WTC11 (cell line): ENCODE data around the gene SLC11A1. TPM values are rescaled to one million over a fixed set of nuclear protein-coding genes. Genes with fewer than 3 reads are reported as not detected.

ENCODE experiments used
- ELF4 ChIP-seq: sonication (generic); formaldehyde crosslinking; IDR thresholded peaks from 2 replicates; pipeline ENCODE4 v1.8.1; 2022; ENCODE audit warnings: low read depth, mild to moderate bottlenecking, moderate library complexity, missing genetic modification reagents
- MYBL2 ChIP-seq: sonication (generic); formaldehyde crosslinking; IDR thresholded peaks from 2 replicates; pipeline ENCODE4 v1.8.1; 2023; ENCODE audit warnings: mild to moderate bottlenecking, moderate library complexity, missing genetic modification reagents
- NFE2L1 ChIP-seq: sonication (generic); formaldehyde crosslinking; IDR thresholded peaks from 2 replicates; pipeline ENCODE4 v1.8.1; 2023; ENCODE audit warnings: missing genetic modification reagents
- ZBTB21 ChIP-seq: sonication (generic); formaldehyde crosslinking; IDR thresholded peaks from 2 replicates; pipeline ENCODE4 v1.8.1; 2023; ENCODE audit warnings: mild to moderate bottlenecking, missing genetic modification reagents, borderline replicate concordance
- ZNF423 ChIP-seq: fragments of 250-450 bp; sonication (Bioruptor Pico); IDR thresholded peaks from 2 replicates; pipeline ENCODE4 v2.1.2; 2022; ENCODE audit warnings: mild to moderate bottlenecking, moderate library complexity
- total RNA-seq: library from RNA; stranded (reverse); gene quantifications from 3 replicates; pipeline ENCODE4 v1.2.3, GENCODE V29; 2021
- TF ChIP-seq, protein P1 (sequence below): sonication (generic); formaldehyde crosslinking; IDR thresholded peaks from 2 replicates; pipeline ENCODE4 v1.8.0; 2023; ENCODE audit warnings: mild to moderate bottlenecking, missing genetic modification reagents
- TF ChIP-seq, protein P2 (sequence below): sonication (generic); formaldehyde crosslinking; IDR thresholded peaks from 2 replicates; pipeline ENCODE4 v1.8.1; 2023; ENCODE audit warnings: mild to moderate bottlenecking, missing genetic modification reagents, moderate library complexity
- TF ChIP-seq, protein P3 (sequence below): sonication (generic); formaldehyde crosslinking; IDR thresholded peaks from 2 replicates; pipeline ENCODE4 v1.8.1; 2023; ENCODE audit warnings: mild to moderate bottlenecking, missing genetic modification reagents
- TF ChIP-seq, protein P4 (sequence below): sonication (generic); formaldehyde crosslinking; IDR thresholded peaks from 2 replicates; pipeline ENCODE4 v1.8.0; 2023; ENCODE audit warnings: missing genetic modification reagents, mild to moderate bottlenecking, borderline replicate concordance
- TF ChIP-seq, protein P5 (sequence below): sonication (generic); formaldehyde crosslinking; IDR thresholded peaks from 2 replicates; pipeline ENCODE4 v1.8.1; 2022; ENCODE audit warnings: low read depth, mild to moderate bottlenecking, moderate library complexity, missing genetic modification reagents, borderline replicate concordance
- TF ChIP-seq, protein P6 (sequence below): sonication (generic); formaldehyde crosslinking; conservative IDR thresholded peaks from 2 replicates; pipeline ENCODE4 v1.8.1; 2023; ENCODE audit warnings: mild to moderate bottlenecking, low read depth, missing genetic modification reagents, moderate library complexity
- TF ChIP-seq, protein P7 (sequence below): sonication (generic); formaldehyde crosslinking; IDR thresholded peaks from 2 replicates; pipeline ENCODE4 v1.8.1; 2022; ENCODE audit warnings: missing genetic modification reagents, borderline replicate concordance
- TF ChIP-seq, protein P8 (sequence below): sonication (generic); formaldehyde crosslinking; IDR thresholded peaks from 2 replicates; pipeline ENCODE4 v1.8.1; 2023; ENCODE audit warnings: mild to moderate bottlenecking, moderate library complexity, missing genetic modification reagents
- TF ChIP-seq, protein P9 (sequence below): sonication (generic); formaldehyde crosslinking; IDR thresholded peaks from 2 replicates; pipeline ENCODE4 v1.8.1; 2022; ENCODE audit warnings: mild to moderate bottlenecking, moderate library complexity, missing genetic modification reagents
- TF ChIP-seq, protein P10 (sequence below): sonication (generic); formaldehyde crosslinking; IDR thresholded peaks from 2 replicates; pipeline ENCODE4 v1.8.0; 2022; ENCODE audit warnings: mild to moderate bottlenecking, missing genetic modification reagents

The SLC11A1 gene
- total RNA-seq, 1 experiment from 2014 or later = 0.31 TPM

DNA sequence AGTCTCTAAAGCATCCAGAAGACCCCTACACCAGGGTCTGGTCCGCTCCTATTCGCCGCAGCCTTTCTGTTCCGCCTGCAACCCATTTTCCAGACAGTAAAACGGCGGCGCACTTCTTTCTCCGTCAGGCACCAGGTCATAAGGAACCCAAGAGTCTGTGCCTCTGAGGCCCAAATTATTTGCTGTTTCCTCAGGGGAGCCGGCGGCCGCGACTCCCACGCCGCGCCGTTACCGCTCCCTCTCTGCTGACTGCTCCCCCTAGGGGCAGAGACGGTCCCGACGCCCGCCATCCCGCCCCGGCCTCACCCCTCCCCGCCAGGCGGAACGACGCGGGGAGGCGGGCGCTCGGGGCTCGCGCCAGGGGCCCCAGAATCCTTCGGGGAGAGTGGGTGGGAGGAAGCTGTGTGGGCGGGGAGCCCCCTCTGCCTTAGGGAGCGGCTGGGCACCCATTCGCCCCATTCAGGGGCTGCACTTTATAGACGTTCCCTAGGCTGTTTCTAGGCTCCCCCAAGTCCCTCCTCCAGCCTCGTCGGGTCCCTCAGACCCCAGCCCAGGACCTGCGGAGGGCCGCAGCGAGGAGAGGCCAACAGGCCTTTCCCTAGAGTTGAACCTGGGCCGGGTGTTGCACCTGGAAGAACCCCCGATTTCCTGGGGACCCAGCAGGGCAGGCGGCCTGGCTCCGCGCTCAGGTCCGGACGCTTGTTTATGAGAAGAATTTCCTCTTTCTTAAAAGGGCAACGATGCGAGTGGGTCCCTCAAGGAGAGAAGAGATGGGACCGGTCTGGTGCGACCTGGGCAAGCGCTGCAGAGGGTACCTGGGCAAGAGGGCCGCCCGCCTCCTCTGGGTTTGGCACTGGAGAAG lies 14.0 kb downstream of the SLC11A1 start (continued):
- TF ChIP-seq, protein P1, sequence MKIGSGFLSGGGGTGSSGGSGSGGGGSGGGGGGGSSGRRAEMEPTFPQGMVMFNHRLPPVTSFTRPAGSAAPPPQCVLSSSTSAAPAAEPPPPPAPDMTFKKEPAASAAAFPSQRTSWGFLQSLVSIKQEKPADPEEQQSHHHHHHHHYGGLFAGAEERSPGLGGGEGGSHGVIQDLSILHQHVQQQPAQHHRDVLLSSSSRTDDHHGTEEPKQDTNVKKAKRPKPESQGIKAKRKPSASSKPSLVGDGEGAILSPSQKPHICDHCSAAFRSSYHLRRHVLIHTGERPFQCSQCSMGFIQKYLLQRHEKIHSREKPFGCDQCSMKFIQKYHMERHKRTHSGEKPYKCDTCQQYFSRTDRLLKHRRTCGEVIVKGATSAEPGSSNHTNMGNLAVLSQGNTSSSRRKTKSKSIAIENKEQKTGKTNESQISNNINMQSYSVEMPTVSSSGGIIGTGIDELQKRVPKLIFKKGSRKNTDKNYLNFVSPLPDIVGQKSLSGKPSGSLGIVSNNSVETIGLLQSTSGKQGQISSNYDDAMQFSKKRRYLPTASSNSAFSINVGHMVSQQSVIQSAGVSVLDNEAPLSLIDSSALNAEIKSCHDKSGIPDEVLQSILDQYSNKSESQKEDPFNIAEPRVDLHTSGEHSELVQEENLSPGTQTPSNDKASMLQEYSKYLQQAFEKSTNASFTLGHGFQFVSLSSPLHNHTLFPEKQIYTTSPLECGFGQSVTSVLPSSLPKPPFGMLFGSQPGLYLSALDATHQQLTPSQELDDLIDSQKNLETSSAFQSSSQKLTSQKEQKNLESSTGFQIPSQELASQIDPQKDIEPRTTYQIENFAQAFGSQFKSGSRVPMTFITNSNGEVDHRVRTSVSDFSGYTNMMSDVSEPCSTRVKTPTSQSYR (CRISPR knock-in tag) = no peak
- TF ChIP-seq MYBL2 (CRISPR knock-in tag) (peak; percentile 53; the same call in 1 of the 2 replicates), ELF4 (CRISPR knock-in tag) (no peak), NFE2L1 (CRISPR knock-in tag) (0 out of 2 replicates have a peak, but pooled peaks have one; percentile 33), ZNF423 (CRISPR knock-in tag) (peak; percentile 100), ZBTB21 (CRISPR knock-in tag) (no peak)
- TF ChIP-seq, protein P2, sequence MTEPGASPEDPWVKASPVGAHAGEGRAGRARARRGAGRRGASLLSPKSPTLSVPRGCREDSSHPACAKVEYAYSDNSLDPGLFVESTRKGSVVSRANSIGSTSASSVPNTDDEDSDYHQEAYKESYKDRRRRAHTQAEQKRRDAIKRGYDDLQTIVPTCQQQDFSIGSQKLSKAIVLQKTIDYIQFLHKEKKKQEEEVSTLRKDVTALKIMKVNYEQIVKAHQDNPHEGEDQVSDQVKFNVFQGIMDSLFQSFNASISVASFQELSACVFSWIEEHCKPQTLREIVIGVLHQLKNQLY (CRISPR knock-in tag) = 0 out of 2 replicates have a peak, but pooled peaks have one; percentile 29
- TF ChIP-seq, protein P3, sequence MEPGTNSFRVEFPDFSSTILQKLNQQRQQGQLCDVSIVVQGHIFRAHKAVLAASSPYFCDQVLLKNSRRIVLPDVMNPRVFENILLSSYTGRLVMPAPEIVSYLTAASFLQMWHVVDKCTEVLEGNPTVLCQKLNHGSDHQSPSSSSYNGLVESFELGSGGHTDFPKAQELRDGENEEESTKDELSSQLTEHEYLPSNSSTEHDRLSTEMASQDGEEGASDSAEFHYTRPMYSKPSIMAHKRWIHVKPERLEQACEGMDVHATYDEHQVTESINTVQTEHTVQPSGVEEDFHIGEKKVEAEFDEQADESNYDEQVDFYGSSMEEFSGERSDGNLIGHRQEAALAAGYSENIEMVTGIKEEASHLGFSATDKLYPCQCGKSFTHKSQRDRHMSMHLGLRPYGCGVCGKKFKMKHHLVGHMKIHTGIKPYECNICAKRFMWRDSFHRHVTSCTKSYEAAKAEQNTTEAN = 0 out of 2 replicates have a peak, but pooled peaks have one; percentile 62
- TF ChIP-seq, protein P4, sequence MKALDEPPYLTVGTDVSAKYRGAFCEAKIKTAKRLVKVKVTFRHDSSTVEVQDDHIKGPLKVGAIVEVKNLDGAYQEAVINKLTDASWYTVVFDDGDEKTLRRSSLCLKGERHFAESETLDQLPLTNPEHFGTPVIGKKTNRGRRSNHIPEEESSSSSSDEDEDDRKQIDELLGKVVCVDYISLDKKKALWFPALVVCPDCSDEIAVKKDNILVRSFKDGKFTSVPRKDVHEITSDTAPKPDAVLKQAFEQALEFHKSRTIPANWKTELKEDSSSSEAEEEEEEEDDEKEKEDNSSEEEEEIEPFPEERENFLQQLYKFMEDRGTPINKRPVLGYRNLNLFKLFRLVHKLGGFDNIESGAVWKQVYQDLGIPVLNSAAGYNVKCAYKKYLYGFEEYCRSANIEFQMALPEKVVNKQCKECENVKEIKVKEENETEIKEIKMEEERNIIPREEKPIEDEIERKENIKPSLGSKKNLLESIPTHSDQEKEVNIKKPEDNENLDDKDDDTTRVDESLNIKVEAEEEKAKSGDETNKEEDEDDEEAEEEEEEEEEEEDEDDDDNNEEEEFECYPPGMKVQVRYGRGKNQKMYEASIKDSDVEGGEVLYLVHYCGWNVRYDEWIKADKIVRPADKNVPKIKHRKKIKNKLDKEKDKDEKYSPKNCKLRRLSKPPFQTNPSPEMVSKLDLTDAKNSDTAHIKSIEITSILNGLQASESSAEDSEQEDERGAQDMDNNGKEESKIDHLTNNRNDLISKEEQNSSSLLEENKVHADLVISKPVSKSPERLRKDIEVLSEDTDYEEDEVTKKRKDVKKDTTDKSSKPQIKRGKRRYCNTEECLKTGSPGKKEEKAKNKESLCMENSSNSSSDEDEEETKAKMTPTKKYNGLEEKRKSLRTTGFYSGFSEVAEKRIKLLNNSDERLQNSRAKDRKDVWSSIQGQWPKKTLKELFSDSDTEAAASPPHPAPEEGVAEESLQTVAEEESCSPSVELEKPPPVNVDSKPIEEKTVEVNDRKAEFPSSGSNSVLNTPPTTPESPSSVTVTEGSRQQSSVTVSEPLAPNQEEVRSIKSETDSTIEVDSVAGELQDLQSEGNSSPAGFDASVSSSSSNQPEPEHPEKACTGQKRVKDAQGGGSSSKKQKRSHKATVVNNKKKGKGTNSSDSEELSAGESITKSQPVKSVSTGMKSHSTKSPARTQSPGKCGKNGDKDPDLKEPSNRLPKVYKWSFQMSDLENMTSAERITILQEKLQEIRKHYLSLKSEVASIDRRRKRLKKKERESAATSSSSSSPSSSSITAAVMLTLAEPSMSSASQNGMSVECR (CRISPR knock-in tag) = peak; percentile 86; the same call in 1 of the 2 replicates
- TF ChIP-seq, protein P5, sequence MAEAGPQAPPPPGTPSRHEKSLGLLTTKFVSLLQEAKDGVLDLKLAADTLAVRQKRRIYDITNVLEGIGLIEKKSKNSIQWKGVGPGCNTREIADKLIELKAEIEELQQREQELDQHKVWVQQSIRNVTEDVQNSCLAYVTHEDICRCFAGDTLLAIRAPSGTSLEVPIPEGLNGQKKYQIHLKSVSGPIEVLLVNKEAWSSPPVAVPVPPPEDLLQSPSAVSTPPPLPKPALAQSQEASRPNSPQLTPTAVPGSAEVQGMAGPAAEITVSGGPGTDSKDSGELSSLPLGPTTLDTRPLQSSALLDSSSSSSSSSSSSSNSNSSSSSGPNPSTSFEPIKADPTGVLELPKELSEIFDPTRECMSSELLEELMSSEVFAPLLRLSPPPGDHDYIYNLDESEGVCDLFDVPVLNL (CRISPR knock-in tag) = 0 out of 2 replicates have a peak, but pooled peaks have one; percentile 17
- TF ChIP-seq, protein P6, sequence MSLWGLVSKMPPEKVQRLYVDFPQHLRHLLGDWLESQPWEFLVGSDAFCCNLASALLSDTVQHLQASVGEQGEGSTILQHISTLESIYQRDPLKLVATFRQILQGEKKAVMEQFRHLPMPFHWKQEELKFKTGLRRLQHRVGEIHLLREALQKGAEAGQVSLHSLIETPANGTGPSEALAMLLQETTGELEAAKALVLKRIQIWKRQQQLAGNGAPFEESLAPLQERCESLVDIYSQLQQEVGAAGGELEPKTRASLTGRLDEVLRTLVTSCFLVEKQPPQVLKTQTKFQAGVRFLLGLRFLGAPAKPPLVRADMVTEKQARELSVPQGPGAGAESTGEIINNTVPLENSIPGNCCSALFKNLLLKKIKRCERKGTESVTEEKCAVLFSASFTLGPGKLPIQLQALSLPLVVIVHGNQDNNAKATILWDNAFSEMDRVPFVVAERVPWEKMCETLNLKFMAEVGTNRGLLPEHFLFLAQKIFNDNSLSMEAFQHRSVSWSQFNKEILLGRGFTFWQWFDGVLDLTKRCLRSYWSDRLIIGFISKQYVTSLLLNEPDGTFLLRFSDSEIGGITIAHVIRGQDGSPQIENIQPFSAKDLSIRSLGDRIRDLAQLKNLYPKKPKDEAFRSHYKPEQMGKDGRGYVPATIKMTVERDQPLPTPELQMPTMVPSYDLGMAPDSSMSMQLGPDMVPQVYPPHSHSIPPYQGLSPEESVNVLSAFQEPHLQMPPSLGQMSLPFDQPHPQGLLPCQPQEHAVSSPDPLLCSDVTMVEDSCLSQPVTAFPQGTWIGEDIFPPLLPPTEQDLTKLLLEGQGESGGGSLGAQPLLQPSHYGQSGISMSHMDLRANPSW = no peak
- TF ChIP-seq, protein P7, sequence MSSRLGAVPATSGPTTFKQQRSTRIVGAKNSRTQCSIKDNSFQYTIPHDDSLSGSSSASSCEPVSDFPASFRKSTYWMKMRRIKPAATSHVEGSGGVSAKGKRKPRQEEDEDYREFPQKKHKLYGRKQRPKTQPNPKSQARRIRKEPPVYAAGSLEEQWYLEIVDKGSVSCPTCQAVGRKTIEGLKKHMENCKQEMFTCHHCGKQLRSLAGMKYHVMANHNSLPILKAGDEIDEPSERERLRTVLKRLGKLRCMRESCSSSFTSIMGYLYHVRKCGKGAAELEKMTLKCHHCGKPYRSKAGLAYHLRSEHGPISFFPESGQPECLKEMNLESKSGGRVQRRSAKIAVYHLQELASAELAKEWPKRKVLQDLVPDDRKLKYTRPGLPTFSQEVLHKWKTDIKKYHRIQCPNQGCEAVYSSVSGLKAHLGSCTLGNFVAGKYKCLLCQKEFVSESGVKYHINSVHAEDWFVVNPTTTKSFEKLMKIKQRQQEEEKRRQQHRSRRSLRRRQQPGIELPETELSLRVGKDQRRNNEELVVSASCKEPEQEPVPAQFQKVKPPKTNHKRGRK (CRISPR knock-in tag) = no peak
- TF ChIP-seq, protein P8, sequence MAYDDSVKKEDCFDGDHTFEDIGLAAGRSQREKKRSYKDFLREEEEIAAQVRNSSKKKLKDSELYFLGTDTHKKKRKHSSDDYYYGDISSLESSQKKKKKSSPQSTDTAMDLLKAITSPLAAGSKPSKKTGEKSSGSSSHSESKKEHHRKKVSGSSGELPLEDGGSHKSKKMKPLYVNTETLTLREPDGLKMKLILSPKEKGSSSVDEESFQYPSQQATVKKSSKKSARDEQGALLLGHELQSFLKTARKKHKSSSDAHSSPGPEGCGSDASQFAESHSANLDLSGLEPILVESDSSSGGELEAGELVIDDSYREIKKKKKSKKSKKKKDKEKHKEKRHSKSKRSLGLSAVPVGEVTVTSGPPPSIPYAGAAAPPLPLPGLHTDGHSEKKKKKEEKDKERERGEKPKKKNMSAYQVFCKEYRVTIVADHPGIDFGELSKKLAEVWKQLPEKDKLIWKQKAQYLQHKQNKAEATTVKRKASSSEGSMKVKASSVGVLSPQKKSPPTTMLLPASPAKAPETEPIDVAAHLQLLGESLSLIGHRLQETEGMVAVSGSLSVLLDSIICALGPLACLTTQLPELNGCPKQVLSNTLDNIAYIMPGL (CRISPR knock-in tag) = peak; percentile 81
- TF ChIP-seq, protein P9, sequence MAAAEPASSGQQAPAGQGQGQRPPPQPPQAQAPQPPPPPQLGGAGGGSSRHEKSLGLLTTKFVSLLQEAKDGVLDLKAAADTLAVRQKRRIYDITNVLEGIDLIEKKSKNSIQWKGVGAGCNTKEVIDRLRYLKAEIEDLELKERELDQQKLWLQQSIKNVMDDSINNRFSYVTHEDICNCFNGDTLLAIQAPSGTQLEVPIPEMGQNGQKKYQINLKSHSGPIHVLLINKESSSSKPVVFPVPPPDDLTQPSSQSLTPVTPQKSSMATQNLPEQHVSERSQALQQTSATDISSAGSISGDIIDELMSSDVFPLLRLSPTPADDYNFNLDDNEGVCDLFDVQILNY (CRISPR knock-in tag) = peak; percentile 77; the same call in 1 of the 2 replicates
- TF ChIP-seq, protein P10, sequence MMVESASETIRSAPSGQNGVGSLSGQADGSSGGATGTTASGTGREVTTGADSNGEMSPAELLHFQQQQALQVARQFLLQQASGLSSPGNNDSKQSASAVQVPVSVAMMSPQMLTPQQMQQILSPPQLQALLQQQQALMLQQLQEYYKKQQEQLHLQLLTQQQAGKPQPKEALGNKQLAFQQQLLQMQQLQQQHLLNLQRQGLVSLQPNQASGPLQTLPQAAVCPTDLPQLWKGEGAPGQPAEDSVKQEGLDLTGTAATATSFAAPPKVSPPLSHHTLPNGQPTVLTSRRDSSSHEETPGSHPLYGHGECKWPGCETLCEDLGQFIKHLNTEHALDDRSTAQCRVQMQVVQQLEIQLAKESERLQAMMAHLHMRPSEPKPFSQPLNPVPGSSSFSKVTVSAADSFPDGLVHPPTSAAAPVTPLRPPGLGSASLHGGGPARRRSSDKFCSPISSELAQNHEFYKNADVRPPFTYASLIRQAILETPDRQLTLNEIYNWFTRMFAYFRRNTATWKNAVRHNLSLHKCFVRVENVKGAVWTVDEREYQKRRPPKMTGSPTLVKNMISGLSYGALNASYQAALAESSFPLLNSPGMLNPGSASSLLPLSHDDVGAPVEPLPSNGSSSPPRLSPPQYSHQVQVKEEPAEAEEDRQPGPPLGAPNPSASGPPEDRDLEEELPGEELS (CRISPR knock-in tag) = no peak
